Suppressor macrophage treated with lipopolysaccharide for 4 hours (primary cell): ENCODE results near the gene ARV1.
A peak's percentile ranks its signal among the peaks of the same experiment; 100 is the strongest.
"Not testable (repeated sequence)": the region's sequence is repeated elsewhere in the genome, so short reads cannot be mapped to it uniquely, and the experiment has no call there.

Experiments used
- DNase-seq: peaks from one replicate; pipeline ENCODE4 v3.0.0-alpha.2; 2020

ARV1 gene

DNA sequence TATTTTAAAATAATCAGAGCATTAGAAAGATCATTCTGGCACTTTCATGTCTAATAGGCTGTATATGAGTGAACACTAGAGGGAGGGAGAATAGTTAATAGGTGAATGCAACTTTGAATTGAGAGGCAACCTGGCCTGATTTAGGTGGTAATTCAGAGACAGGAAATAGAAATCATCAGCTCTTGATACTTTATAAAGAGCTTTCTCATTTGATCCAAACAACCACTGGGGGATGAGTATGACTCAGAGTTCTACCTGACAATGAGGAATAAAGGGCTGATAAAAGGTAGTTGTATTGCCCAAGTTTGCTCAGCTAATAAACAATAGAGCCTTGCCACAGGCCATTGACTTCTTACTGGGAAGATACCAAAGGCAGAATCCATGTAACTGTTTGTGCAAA, 66.4 kb downstream of the ARV1 start:
- DNase-seq, result no peak

DNA sequence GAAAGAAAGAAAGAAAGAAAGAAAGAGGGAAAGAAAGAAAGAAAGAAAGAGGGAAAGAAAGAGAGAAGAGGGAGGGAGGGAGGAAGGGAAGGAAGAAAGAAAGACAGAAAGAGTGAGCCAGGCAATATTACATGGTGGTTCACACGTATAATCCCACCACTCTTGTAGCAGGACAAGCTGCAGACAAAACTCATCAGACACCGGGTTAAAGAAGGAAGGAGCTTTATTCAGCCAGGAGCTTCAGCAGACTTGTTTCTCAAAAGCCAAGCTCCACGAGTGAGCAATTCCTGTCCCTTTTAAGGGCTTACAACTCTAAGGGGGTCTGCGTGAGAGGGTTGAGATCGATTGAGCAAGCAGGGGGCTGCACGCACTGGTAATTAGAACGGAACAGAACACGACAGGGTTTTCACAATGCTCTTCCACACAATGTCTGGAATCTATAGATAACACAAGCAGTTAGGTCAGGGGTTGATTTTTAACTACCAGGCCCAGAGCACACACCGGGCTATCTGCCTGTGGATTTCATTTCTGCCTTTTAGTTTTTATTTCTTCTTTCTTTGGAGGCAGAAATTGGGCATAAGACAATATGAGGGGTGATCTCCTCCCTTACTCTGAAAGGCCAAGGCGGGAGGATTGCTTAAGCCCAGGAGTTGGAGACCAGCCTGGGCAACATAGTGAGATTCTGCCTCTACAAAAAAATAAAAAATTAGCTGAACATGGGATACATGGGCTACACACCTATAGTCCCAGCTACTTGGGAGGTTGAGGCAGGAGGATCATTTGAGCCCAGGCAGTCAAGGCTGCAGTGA, 67.2 kb downstream of the ARV1 start:
- DNase-seq, result not testable (repeated sequence)

DNA sequence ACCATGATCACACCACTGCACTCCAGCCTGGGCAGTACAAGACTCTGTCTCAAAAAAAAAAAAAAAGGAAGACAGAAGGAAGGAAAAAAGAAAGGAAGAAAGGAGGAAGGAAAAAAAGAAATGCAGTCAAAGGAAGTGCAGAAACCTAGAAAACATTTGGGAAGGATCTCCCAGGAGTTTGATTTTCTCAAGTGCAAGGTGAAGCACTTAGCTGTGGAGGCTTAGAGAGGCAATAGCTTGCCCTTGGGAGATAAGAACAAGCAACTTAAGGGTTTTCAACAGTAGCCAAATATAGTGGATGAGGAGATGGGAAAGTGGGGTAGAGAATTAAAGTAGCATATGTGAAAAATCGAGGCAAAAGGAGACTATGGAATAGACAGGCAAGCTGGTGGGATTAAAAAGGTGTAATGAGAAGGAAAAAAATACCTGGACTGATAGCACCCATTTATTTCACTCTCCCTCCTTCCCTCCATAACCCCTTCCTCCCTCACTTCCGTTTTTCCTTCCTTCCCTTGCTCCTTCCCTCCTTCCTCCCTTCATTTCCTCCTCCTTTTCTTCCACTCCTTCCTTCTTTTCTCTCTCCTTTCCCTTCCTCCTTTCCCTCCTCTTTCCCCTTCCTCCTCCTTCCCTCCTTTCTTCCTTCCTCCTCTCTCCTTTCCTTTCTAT, 68.0 kb downstream of the ARV1 start:
- DNase-seq, result no peak

- not testable (repeated sequence) for DNase-seq
Measured at GRCh38 chr1:231047529-231047928, 68.6 kb downstream of the ARV1 start.

- DNase-seq, result not testable (repeated sequence)
Measured at GRCh38 chr1:231048419-231048818, 69.5 kb downstream of the ARV1 start.

GRCh38 chr1:231049121-231049979, 70.5 kb downstream of the ARV1 start:
- peak; percentile 51 for DNase-seq
